Psoas muscle (tissue), 8 donors: ENCODE measurements around the gene C1QB. TPM values are rescaled to one million over a fixed set of nuclear protein-coding genes. Genes with fewer than 3 reads are reported as not detected.

Source experiments
- ATAC-seq, 4 donors: fragments of 200-7000 bp; cut with Tn5 transposase; one replicate each; pipeline ENCODE4 v1.9.1; 2020; ENCODE audit warnings: moderate library complexity in 3 of 4, mild to moderate bottlenecking in 2 of 4
- DNase-seq, 2 donors: peaks; one replicate each; pipeline ENCODE4 v3.0.0-alpha.2; 2020
- H3K27ac ChIP-seq: fragments of 200-600 bp; one replicate; pipeline ENCODE4 v1.8.0; 2022
- H3K27me3 ChIP-seq, 3 donors: fragments of 200-600 bp in 1 of 3; one replicate each; pipeline versions ENCODE4 v1.6.1 to v1.8.0; 2013 to 2022; ENCODE audit warnings: low read length in 2 of 3, mild to moderate bottlenecking in 2 of 3, moderate library complexity in 1 of 3; ENCODE audit not compliant: insufficient read depth in 3 of 3
- H3K36me3 ChIP-seq, 2 donors: fragments of 200-600 bp in 1 of 2; one replicate each; pipeline versions ENCODE4 v1.6.1 to v1.8.0; 2013 to 2022; ENCODE audit warnings: low read depth in 1 of 2, mild to moderate bottlenecking in 1 of 2, moderate library complexity in 1 of 2; ENCODE audit not compliant: insufficient read depth in 1 of 2
- H3K4me1 ChIP-seq: fragments of 200-600 bp; one replicate; pipeline ENCODE4 v1.8.0; 2022
- H3K4me3 ChIP-seq: fragments of 200-600 bp; one replicate; pipeline ENCODE4 v1.8.0; 2022; ENCODE audit warnings: mild to moderate bottlenecking
- H3K9me3 ChIP-seq: fragments of 200-600 bp; one replicate; pipeline ENCODE4 v1.8.0; 2022
- CTCF ChIP-seq: fragments of 200-600 bp; IDR thresholded peaks from one replicate; pipeline ENCODE4 v1.8.0; 2022; ENCODE audit warnings: antibody characterized with exemption
- WGBS, 3 donors: extraction: QIAGEN DNeasy Blood & Tissue Kit; methylation state at CpG; one replicate each; pipeline versions ENCODE4 v1.1.6 to v1.1.7; 2013; 5-methylcytosine and 5-hydroxymethylcytosine counted together
- intact Hi-C, 2 donors: fragments of 100-400 bp; cut with DNase I; formaldehyde crosslinking; loops; one replicate each; pipeline versions ENCODE4 v1.11.0 to v1.14.2; 2022
- polyA plus RNA-seq, 3 donors: library from polyadenylated mRNA; stranded (reverse); fragments of 200-250 nt; gene quantifications; one replicate each; pipeline ENCODE4 v1.2.3, GENCODE V29; 2013
- total RNA-seq, 4 donors: library from RNA; stranded (reverse); fragmentation: NEBNext Ultra II Directional in 2 of 4; extraction: Animal tissue kit (Norgen Biotek cat#: 25700) in 2 of 4; gene quantifications; one replicate each; pipeline versions ENCODE4 v1.2.1 to v1.2.4, GENCODE V29; 2021 to 2023
- donor health status: healthy with polysubstance abuse.
- donor health status: DM: no; HTN: no; CAD: no; lungs with moderate emphysema.
- donor health status: Bipolar disorder and iron deficiency.
- donor health status: healthy.
- donor health status: DM: yes; HTN: yes; CAD: no.
- donor health status: DM: no; HTN: no; CAD: no.
- donor health status: DM: no; HTN: no; CAD: no.
- donor health status: DM: yes; HTN: yes; CAD: no.

The C1QB gene
- total and polyA plus RNA-seq, 7 donors: 14.8 to 47.6 (median 25.6) TPM

- Histone ChIP-seq H3K36me3 (no peaks in the 10 kb centered on the region), H3K27me3 (peaks cover 0 to 45% (median 11%) of the 10 kb centered on the region in 3 donors), H3K9me3 (no peaks in the 10 kb centered on the region), H3K27ac (no peak overlapping the region), H3K4me3 (no peak overlapping the region), H3K4me1 (no peaks in the 10 kb centered on the region)
- intact Hi-C loops: no loop called here
- WGBS, 3 donors: 58 to 73% (median 63%) methylated on average over 1 of the region's 1 CpG
- no peak for TF ChIP-seq CTCF
- DNase-seq (no peak), ATAC-seq (no peak)
Measured at GRCh38 chr1:22683547-22683946, 30.5 kb downstream of the C1QB start.

DNA sequence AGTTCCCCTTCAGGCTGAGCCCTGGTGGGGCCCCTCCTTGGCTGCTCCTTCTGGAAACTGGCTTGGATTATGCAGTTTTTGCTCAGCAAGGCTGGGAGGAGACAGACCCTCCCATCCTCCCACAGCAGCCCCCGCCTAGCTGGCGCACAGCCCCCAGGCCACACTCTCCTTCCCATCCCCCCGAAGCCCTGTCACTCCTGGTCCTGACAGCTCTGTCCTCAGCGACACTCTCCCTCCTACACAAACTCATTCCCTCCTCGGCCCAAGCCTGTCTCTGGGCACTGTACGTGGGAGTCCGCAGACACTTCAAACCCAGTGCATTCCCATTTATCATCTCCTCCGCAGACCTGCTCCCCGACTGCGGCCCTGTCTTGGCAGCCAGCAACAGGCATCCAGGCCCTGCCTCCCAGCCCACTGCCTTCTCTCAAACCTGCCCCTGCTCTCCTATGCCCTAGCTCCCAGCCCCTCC is 32.6 kb downstream of the C1QB start:
- Histone ChIP-seq H3K27ac (no peak overlapping the region), H3K36me3 (no peaks in the 10 kb centered on the region), H3K4me1 (no peaks in the 10 kb centered on the region), H3K9me3 (no peaks in the 10 kb centered on the region), H3K4me3 (no peak overlapping the region), H3K27me3 (peaks cover 0 to 46% (median 11%) of the 10 kb centered on the region in 3 donors)
- intact Hi-C loops: no loop called here
- whole genome bisulfite sequencing, 3 donors: 42 to 55% (median 53%) methylated on average over 10 of the region's 10 CpGs
- no peak for TF ChIP-seq CTCF
- ATAC-seq (no peak), DNase-seq (no peak)

- TF ChIP-seq CTCF: no peak
- no peaks in the 10 kb centered on the region for H3K9me3 ChIP-seq
- no peaks in the 10 kb centered on the region for H3K36me3 ChIP-seq
- DNase-seq (no peak), ATAC-seq (no peak)
- 76 to 79% (median 77%) methylated on average over 2 of the region's 2 CpGs for WGBS, 3 donors
- no peak overlapping the region for H3K4me3 ChIP-seq
- peaks cover 0 to 46% (median 11%) of the 10 kb centered on the region in 3 donors for H3K27me3 ChIP-seq
- no peaks in the 10 kb centered on the region for H3K4me1 ChIP-seq
- no peak overlapping the region for H3K27ac ChIP-seq
- intact Hi-C loops: no loop called here
Measured at GRCh38 chr1:22687191-22687590, 34.2 kb downstream of the C1QB start.

DNA sequence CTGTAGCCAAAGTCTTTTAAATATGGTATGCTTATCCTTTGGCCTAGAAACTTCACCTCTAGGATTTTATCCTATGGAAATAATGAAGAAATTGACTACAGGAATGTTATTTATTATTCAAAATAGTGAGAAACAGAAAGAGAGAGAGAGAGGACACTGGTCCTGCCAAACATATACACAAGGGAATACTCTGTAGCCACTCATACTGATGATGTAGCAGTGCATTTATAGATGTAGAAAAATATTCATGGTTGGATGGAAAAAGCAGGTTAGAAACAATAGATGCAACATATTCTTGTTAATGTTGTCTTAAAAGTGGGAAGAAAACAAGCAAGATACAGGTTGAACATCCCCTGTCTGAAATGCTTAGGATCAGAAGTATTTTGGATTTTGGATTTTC is 35.4 kb downstream of the C1QB start:
- no peaks in the 10 kb centered on the region for H3K4me1 ChIP-seq
- no peak for ATAC-seq
- no peaks in the 10 kb centered on the region for H3K9me3 ChIP-seq
- H3K36me3 ChIP-seq: no peaks in the 10 kb centered on the region
- H3K27me3 ChIP-seq: peaks cover 0 to 37% (median 7%) of the 10 kb centered on the region in 3 donors
- DNase-seq: no peak
- no peak for TF ChIP-seq CTCF
- no peak overlapping the region for H3K4me3 ChIP-seq
- intact Hi-C loops: no loop called here
- H3K27ac ChIP-seq: no peak overlapping the region

- H3K9me3 ChIP-seq: no peaks in the 10 kb centered on the region
- no peak overlapping the region for H3K4me3 ChIP-seq
- WGBS, 3 donors: 21 to 27% (median 23%) methylated on average over 11 of the region's 11 CpGs
- DNase-seq (no peak), ATAC-seq (no peak)
- peaks cover 0 to 31% (median 5%) of the 10 kb centered on the region in 3 donors for H3K27me3 ChIP-seq
- H3K36me3 ChIP-seq: no peaks in the 10 kb centered on the region
- TF ChIP-seq CTCF: no peak
- H3K4me1 ChIP-seq: no peaks in the 10 kb centered on the region
- no peak overlapping the region for H3K27ac ChIP-seq
- intact Hi-C loops: no loop called here
Measured at GRCh38 chr1:22689505-22689904, 36.5 kb downstream of the C1QB start.
